SK-N-SH treated with all-trans-retinoic acid at 6 μM for 48 hours (cell line): Measurements from ENCODE around the gene GTPBP8.

Source experiments
- ATAC-seq: fragments of 200-7000 bp; cut with Tn5 transposase; 3 replicates; pipeline ENCODE4 v1.9.1; 2020; ENCODE audit warnings: mild to moderate bottlenecking, moderate library complexity
- ARNTL ChIP-seq: fragments of 450-650 bp; formaldehyde crosslinking; IDR thresholded peaks from 2 replicates; pipeline ENCODE4 v1.5.0; 2020; ENCODE audit warnings: low read depth, mild to moderate bottlenecking, moderate library complexity, borderline replicate concordance
- BACH2 ChIP-seq: fragments of 250-450 bp; sonication (Bioruptor Pico); IDR thresholded peaks from 2 replicates; pipeline ENCODE4 v1.9.0; 2021; ENCODE audit warnings: mild to moderate bottlenecking, borderline replicate concordance
- CSRNP3 ChIP-seq: fragments of 250-450 bp; sonication (Bioruptor Pico); IDR thresholded peaks from 2 replicates; pipeline ENCODE4 v1.5.1; 2021; ENCODE audit warnings: mild to moderate bottlenecking, moderate library complexity
- ESRRG ChIP-seq: fragments of 250-450 bp; sonication (Bioruptor Pico); IDR thresholded peaks from 2 replicates; pipeline ENCODE4 v1.6.1; 2021; ENCODE audit warnings: mild to moderate bottlenecking
- GLIS3 ChIP-seq: fragments of 250-450 bp; sonication (Bioruptor Pico); IDR thresholded peaks from 2 replicates; pipeline ENCODE4 v1.5.0; 2020; ENCODE audit warnings: mild to moderate bottlenecking, moderate library complexity
- ISL1 ChIP-seq: fragments of 250-450 bp; sonication (Bioruptor Pico); IDR thresholded peaks from 2 replicates; pipeline ENCODE4 v2.1.2; 2022; ENCODE audit warnings: mild to moderate bottlenecking, moderate library complexity
- OSR1 ChIP-seq: fragments of 250-450 bp; sonication (Bioruptor Pico); IDR thresholded peaks from 2 replicates; pipeline ENCODE4 v1.8.0; 2022; ENCODE audit warnings: moderate library complexity, mild to moderate bottlenecking, inconsistent platforms
- PATZ1 ChIP-seq: fragments of 250-450 bp; sonication (Bioruptor Pico); IDR thresholded peaks from 2 replicates; pipeline ENCODE4 v1.8.0; 2020; ENCODE audit warnings: mild to moderate bottlenecking, moderate library complexity, borderline replicate concordance
- POU6F1 ChIP-seq: fragments of 250-450 bp; sonication (Bioruptor Pico); IDR thresholded peaks from 2 replicates; pipeline ENCODE4 v1.8.0; 2021; ENCODE audit warnings: low read depth, mild to moderate bottlenecking, moderate library complexity, borderline replicate concordance
- PPARA ChIP-seq: fragments of 250-450 bp; sonication (Bioruptor Pico); IDR thresholded peaks from 2 replicates; pipeline ENCODE4 v1.5.0; 2020; ENCODE audit warnings: mild to moderate bottlenecking, borderline replicate concordance
- RARB ChIP-seq: fragments of 250-450 bp; sonication (Bioruptor Pico); IDR thresholded peaks from 2 replicates; pipeline ENCODE4 v1.8.0; 2021; ENCODE audit warnings: mild to moderate bottlenecking, moderate library complexity
- SNAI2 ChIP-seq: fragments of 250-450 bp; sonication (Bioruptor Pico); IDR thresholded peaks from 2 replicates; pipeline ENCODE4 v1.5.0; 2020; ENCODE audit warnings: mild to moderate bottlenecking, moderate library complexity
- TCF4 ChIP-seq: fragments of 250-450 bp; sonication (Bioruptor Pico); IDR thresholded peaks from 2 replicates; pipeline ENCODE4 v1.8.0; 2021; ENCODE audit warnings: mild to moderate bottlenecking, moderate library complexity, borderline replicate concordance
- TSHZ2 ChIP-seq: fragments of 250-450 bp; sonication (Bioruptor Pico); IDR thresholded peaks from 2 replicates; pipeline ENCODE4 v1.5.0; 2020; ENCODE audit warnings: mild to moderate bottlenecking, moderate library complexity
- ZC3H10 ChIP-seq: fragments of 250-450 bp; sonication (Bioruptor Pico); IDR thresholded peaks from 2 replicates; pipeline ENCODE4 v1.5.1; 2021; ENCODE audit warnings: mild to moderate bottlenecking, moderate library complexity
- ZFP3 ChIP-seq: fragments of 250-450 bp; sonication (Bioruptor Pico); IDR thresholded peaks from 2 replicates; pipeline ENCODE4 v1.5.0; 2020; ENCODE audit warnings: mild to moderate bottlenecking, moderate library complexity
- ZFP30 ChIP-seq: fragments of 450-650 bp; formaldehyde crosslinking; IDR thresholded peaks from 2 replicates; pipeline ENCODE4 v1.5.0; 2022; ENCODE audit warnings: mild to moderate bottlenecking, moderate library complexity
- ZNF565 ChIP-seq: fragments of 450-650 bp; formaldehyde crosslinking; conservative IDR thresholded peaks from 2 replicates; pipeline ENCODE4 v1.5.0; 2020; ENCODE audit warnings: low read depth, mild to moderate bottlenecking, moderate library complexity
- ZNF70 ChIP-seq: fragments of 450-650 bp; formaldehyde crosslinking; IDR thresholded peaks from 2 replicates; pipeline ENCODE4 v1.5.0; 2020; ENCODE audit warnings: mild to moderate bottlenecking, moderate library complexity
- ZNF8 ChIP-seq: fragments of 450-650 bp; formaldehyde crosslinking; IDR thresholded peaks from 2 replicates; pipeline ENCODE4 v1.5.0; 2020; ENCODE audit warnings: mild to moderate bottlenecking, moderate library complexity

GTPBP8 gene

GRCh38 chr3:112990672-112991602, at the start of gene GTPBP8:
TSS of gene GTPBP8 (plus strand) at chr3:112990984. CDS start at chr3:112991000, 16 bp downstream.
- TF ChIP-seq RARB (CRISPR knock-in tag) (no peak), ESRRG (CRISPR knock-in tag) (no peak), OSR1 (CRISPR knock-in tag) (no peak), ZNF70 (CRISPR knock-in tag) (no peak), BACH2 (CRISPR knock-in tag) (no peak), PPARA (no peak), CSRNP3 (no peak), TSHZ2 (CRISPR knock-in tag) (peak; percentile 56; the same call in 1 of the 2 replicates), ISL1 (no peak), POU6F1 (no peak), ZFP3 (CRISPR knock-in tag) (0 out of 2 replicates have a peak, but pooled peaks have one; percentile 35), TCF4 (no peak)
- peak; percentile 99 for ATAC-seq

GRCh38 chr3:112948346-112948838, 42.4 kb upstream of the GTPBP8 start:
- TF ChIP-seq ZNF8 (CRISPR knock-in tag) (no peak), OSR1 (CRISPR knock-in tag) (no peak), TCF4 (no peak), ZC3H10 (CRISPR knock-in tag) (no peak), ZFP3 (CRISPR knock-in tag) (no peak), GLIS3 (CRISPR knock-in tag) (no peak), CSRNP3 (no peak), PATZ1 (CRISPR knock-in tag) (no peak), ESRRG (CRISPR knock-in tag) (no peak), ZNF565 (CRISPR knock-in tag) (no peak), POU6F1 (no peak), ARNTL (no peak), ZFP30 (CRISPR knock-in tag) (no peak), SNAI2 (CRISPR knock-in tag) (no peak), ISL1 (no peak), RARB (CRISPR knock-in tag) (no peak)

More at GRCh38 chr3:112948346-112948838, 42.4 kb upstream of the GTPBP8 start:
- no peak for ATAC-seq
